Stimulated activated CD4-positive, alpha-beta T cell treated with anti-CD3 and anti-CD28 coated beads, Interleukin-15, amount 100 ng/mL, for 24 hours (primary cell): ENCODE results near the gene DDX27.

Source experiments
- DNase-seq: peaks from one replicate; pipeline ENCODE4 v3.0.0-alpha.2; 2020

Gene DDX27

GRCh38 chr20:49248879-49249665 lies 29.9 kb downstream of the DDX27 start:
- no peak for DNase-seq

- DNase-seq, result no peak
These were observed 33.5 kb downstream of the DDX27 start for GRCh38 chr20:49252556-49253350.

- no peak for DNase-seq
These were observed 37.0 kb downstream of the DDX27 start for GRCh38 chr20:49256261-49256660.

- DNase-seq, result no peak
These were observed 40.1 kb downstream of the DDX27 start for GRCh38 chr20:49259284-49259683.

GRCh38 chr20:49259799-49260198 lies 40.6 kb downstream of the DDX27 start:
- no peak for DNase-seq

- no peak for DNase-seq
These were observed 41.0 kb downstream of the DDX27 start for GRCh38 chr20:49260218-49260617.

GRCh38 chr20:49261173-49261572 lies 42.0 kb downstream of the DDX27 start:
- DNase-seq, result no peak

GRCh38 chr20:49262444-49262843 lies 43.2 kb downstream of the DDX27 start:
- DNase-seq, result no peak

- no peak for DNase-seq
These were observed 48.1 kb downstream of the DDX27 start for GRCh38 chr20:49267327-49267726.

GRCh38 chr20:49268600-49269365 lies 49.6 kb downstream of the DDX27 start:
- no peak for DNase-seq

- DNase-seq, result no peak
These were observed 51.0 kb downstream of the DDX27 start for GRCh38 chr20:49270177-49270576.

- no peak for DNase-seq
These were observed 51.5 kb downstream of the DDX27 start for GRCh38 chr20:49270736-49271135.

- no peak for DNase-seq
These were observed 53.4 kb downstream of the DDX27 start for GRCh38 chr20:49272654-49273053.

GRCh38 chr20:49273696-49274277 lies 54.6 kb downstream of the DDX27 start:
- DNase-seq, result no peak

- DNase-seq, result no peak
These were observed 56.0 kb downstream of the DDX27 start for GRCh38 chr20:49275216-49275615.

GRCh38 chr20:49275636-49276035 lies 56.4 kb downstream of the DDX27 start:
- no peak for DNase-seq

- peak; percentile 70 for DNase-seq
These were observed 57.1 kb downstream of the DDX27 start for GRCh38 chr20:49276161-49276960.

- peak; percentile 78 for DNase-seq
These were observed 58.0 kb downstream of the DDX27 start for GRCh38 chr20:49276961-49277785.

- DNase-seq, result no peak
These were observed 58.5 kb downstream of the DDX27 start for GRCh38 chr20:49277786-49278035.

GRCh38 chr20:49278036-49278817 lies 59.0 kb downstream of the DDX27 start, which contains the start of gene ZNFX1:
Gene ZNFX1, minus strand, starts transcription at chr20:49278057. Its CDS starts 2,218 bp downstream, at chr20:49275839.
- peak; percentile 99 for DNase-seq
